ENCODE data around the gene MADCAM1.

The MADCAM1 gene

GRCh38 chr19:508204-509150 lies 12.2 kb downstream of the MADCAM1 start:
- DNase-seq (ENCODE audit: low read depth, low spot score): no peak

- DNase-seq (ENCODE audit: low read depth, low spot score): no peak
Observed at GRCh38 chr19:510606-511100, 14.4 kb downstream of the MADCAM1 start.

- no peak for DNase-seq (ENCODE audit: low read depth, low spot score)
Observed at GRCh38 chr19:511101-511851, 15.0 kb downstream of the MADCAM1 start.

GRCh38 chr19:512547-513365 lies 16.5 kb downstream of the MADCAM1 start:
- DNase-seq (ENCODE audit: low read depth, low spot score): no peak

- DNase-seq (ENCODE audit: low read depth, low spot score): no peak
Observed at GRCh38 chr19:513368-514165, 17.3 kb downstream of the MADCAM1 start.

- no peak for DNase-seq (ENCODE audit: low read depth, low spot score)
Observed at GRCh38 chr19:514166-514663, 17.9 kb downstream of the MADCAM1 start.

GRCh38 chr19:517721-518597 lies 21.7 kb downstream of the MADCAM1 start:
- no peak for DNase-seq (ENCODE audit: low read depth, low spot score)

- no peak for DNase-seq (ENCODE audit: low read depth, low spot score)
Observed at GRCh38 chr19:518598-519231, 22.4 kb downstream of the MADCAM1 start.

GRCh38 chr19:519449-519865 lies 23.2 kb downstream of the MADCAM1 start:
- no peak for DNase-seq (ENCODE audit: low read depth, low spot score)

GRCh38 chr19:522726-523125 lies 26.4 kb downstream of the MADCAM1 start:
- no peak for DNase-seq (ENCODE audit: low read depth, low spot score)

- DNase-seq (ENCODE audit: low read depth, low spot score): no peak
Observed at GRCh38 chr19:524062-524674, 27.9 kb downstream of the MADCAM1 start.

- DNase-seq (ENCODE audit: low read depth, low spot score): no peak
Observed at GRCh38 chr19:525029-525428, 28.7 kb downstream of the MADCAM1 start.

GRCh38 chr19:525857-526419 lies 29.7 kb downstream of the MADCAM1 start:
- DNase-seq (ENCODE audit: low read depth, low spot score): no peak

GRCh38 chr19:530134-531008 lies 34.1 kb downstream of the MADCAM1 start:
- DNase-seq (ENCODE audit: low read depth, low spot score): no peak

- DNase-seq (ENCODE audit: low read depth, low spot score): no peak
Observed at GRCh38 chr19:531009-531752, 34.9 kb downstream of the MADCAM1 start.

- DNase-seq (ENCODE audit: low read depth, low spot score): no peak
Observed at GRCh38 chr19:531753-532560, 35.7 kb downstream of the MADCAM1 start, which contains the start of gene CDC34. TSS of gene CDC34 (plus strand) at chr19:531760. CDS start at chr19:531932, 172 bp downstream.
